Neural progenitor cell (in vitro differentiated cells): ENCODE data around the gene DAGLB. TPM values are rescaled to one million over a fixed set of nuclear protein-coding genes. Genes with fewer than 3 reads are reported as not detected.
"Not testable (repeated sequence)": the region's sequence is repeated elsewhere in the genome, so short reads cannot be mapped to it uniquely, and the experiment has no call there.

Experiments
- DNase-seq: peaks from one replicate; pipeline ENCODE4 v3.0.0-alpha.2; 2016; ENCODE audit warnings: low spot score
- H2AFZ ChIP-seq: fragments of 200-600 bp; sonication (generic); replicated peaks from 2 replicates; pipeline ENCODE4 v1.6.1; 2016; ENCODE audit warnings: antibody characterized with exemption
- H3F3A ChIP-seq: fragments of 200-600 bp; sonication (generic); 2 replicates; pipeline ENCODE4 v1.6.1; 2016; ENCODE audit warnings: antibody characterized with exemption, low read depth
- H3K27ac ChIP-seq: fragments of 200-600 bp; sonication (generic); 2 replicates; pipeline ENCODE4 v1.5.1; 2016; ENCODE audit warnings: mild to moderate bottlenecking
- H3K27me3 ChIP-seq: fragments of 200-600 bp; sonication (generic); 2 replicates; pipeline ENCODE4 v1.6.1; 2016; ENCODE audit warnings: mild to moderate bottlenecking, moderate library complexity
- H3K36me3 ChIP-seq: fragments of 200-600 bp; sonication (generic); 2 replicates; pipeline ENCODE4 v1.5.1; 2016
- H3K4me1 ChIP-seq: fragments of 200-600 bp; sonication (generic); 2 replicates; pipeline ENCODE4 v1.6.1; 2016; ENCODE audit warnings: mixed run types
- H3K4me2 ChIP-seq: fragments of 200-600 bp; sonication (generic); 2 replicates; pipeline ENCODE4 v1.6.1; 2016
- H3K4me3 ChIP-seq: fragments of 200-600 bp; sonication (generic); 2 replicates; pipeline ENCODE4 v1.5.1; 2016
- H3K79me2 ChIP-seq: fragments of 200-600 bp; sonication (generic); 2 replicates; pipeline ENCODE4 v1.6.1; 2016; ENCODE audit warnings: low read depth
- H3K9ac ChIP-seq: fragments of 200-600 bp; sonication (generic); 2 replicates; pipeline ENCODE4 v1.6.1; 2016
- H3K9me3 ChIP-seq: fragments of 200-600 bp; sonication (generic); 2 replicates; pipeline ENCODE4 v1.5.1; 2016; ENCODE audit warnings: low read depth
- H4K20me1 ChIP-seq: fragments of 200-600 bp; sonication (generic); 2 replicates; pipeline ENCODE4 v1.6.1; 2016; ENCODE audit warnings: low read depth
- H3K27ac Mint-ChIP-seq: 3 replicates; pipeline ENCODE4 v1.8.0; 2021; ENCODE audit warnings: mixed read lengths
- H3K27me3 Mint-ChIP-seq: 2 replicates; pipeline ENCODE4 v1.8.0; 2022; ENCODE audit warnings: low read depth, mild to moderate bottlenecking, inconsistent platforms, moderate library complexity, mixed read lengths; ENCODE audit not compliant: insufficient read depth
- H3K36me3 Mint-ChIP-seq: 3 replicates; pipeline ENCODE4 v1.8.0; 2021; ENCODE audit warnings: mixed read lengths
- H3K4me1 Mint-ChIP-seq: 3 replicates; pipeline ENCODE4 v1.8.0; 2021; ENCODE audit warnings: mixed read lengths
- H3K4me3 Mint-ChIP-seq: 3 replicates; pipeline ENCODE4 v1.8.0; 2021; ENCODE audit warnings: mild to moderate bottlenecking, moderate library complexity, mixed read lengths
- H3K9me3 Mint-ChIP-seq: 3 replicates; pipeline ENCODE4 v1.8.0; 2020; ENCODE audit warnings: mixed read lengths
- CTCF ChIP-seq: fragments of 200-600 bp; sonication (generic); IDR thresholded peaks from 2 replicates; pipeline ENCODE4 v1.5.1; 2017; ENCODE audit warnings: antibody characterized with exemption, mild to moderate bottlenecking
- EZH2 ChIP-seq: fragments of 200-600 bp; sonication (generic); IDR thresholded peaks from 2 replicates; pipeline ENCODE4 v1.6.1; 2017; ENCODE audit warnings: antibody characterized with exemption, mild to moderate bottlenecking, moderate library complexity
- EZH2phosphoT487 ChIP-seq: fragments of 200-600 bp; sonication (generic); IDR thresholded peaks from 2 replicates; pipeline ENCODE4 v1.6.1; 2017; ENCODE audit warnings: antibody characterized with exemption
- total RNA-seq: library from RNA; depleted of rRNA; stranded (reverse); fragments of >200 nt; gene quantifications from 2 replicates; pipeline ENCODE4 v1.2.3, GENCODE V29; 2015; ENCODE audit warnings: low replicate concordance

The DAGLB gene
- total RNA-seq, 1 donor from 2014 or later, result 28.0 TPM

- Mint-ChIP-seq H3K4me3 (no peak overlapping the region), H3K9me3 (no peaks in the 10 kb centered on the region), H3K27me3 (peaks cover 2% of the 10 kb centered on the region), H3K4me1 (peaks cover 12% of the 10 kb centered on the region), H3K36me3 (peaks cover 23% of the 10 kb centered on the region), H3K27ac (no peak overlapping the region)
- peaks cover 63% of the 10 kb centered on the region for H4K20me1 ChIP-seq
- peaks cover 9% of the 10 kb centered on the region for H3F3A ChIP-seq
- DNase-seq, result no peak
- no peak overlapping the region for H3K9ac ChIP-seq
- no peak overlapping the region for H3K4me3 ChIP-seq
- peaks cover 49% of the 10 kb centered on the region for H3K79me2 ChIP-seq
- no peaks in the 10 kb centered on the region for H3K9me3 ChIP-seq
- no peak for TF ChIP-seq EZH2phosphoT487
- TF ChIP-seq EZH2, result no peak
- no peak for TF ChIP-seq CTCF
- no peaks in the 10 kb centered on the region for H3K4me1 ChIP-seq
- H3K36me3 ChIP-seq, result no peaks in the 10 kb centered on the region
- no peak overlapping the region for H2AFZ ChIP-seq
- H3K4me2 ChIP-seq, result no peak overlapping the region
- no peaks in the 10 kb centered on the region for H3K27me3 ChIP-seq
- H3K27ac ChIP-seq, result no peak overlapping the region
Observed at GRCh38 chr7:6402041-6402440, 45.7 kb downstream of the DAGLB start.

GRCh38 chr7:6401536-6401935, 46.2 kb downstream of the DAGLB start:
- H3K27ac ChIP-seq, result no peak overlapping the region

GRCh38 chr7:6400243-6401105, 47.3 kb downstream of the DAGLB start:
- H3K9me3 ChIP-seq, H3K27ac ChIP-seq, H3K27ac Mint-ChIP-seq, H3K4me3 ChIP-seq, H3K4me1 ChIP-seq, H3K27me3 ChIP-seq, DNase-seq, H3K9ac ChIP-seq, H2AFZ ChIP-seq, H3K9me3 Mint-ChIP-seq, H3K36me3 ChIP-seq, H3F3A ChIP-seq, H3K4me2 ChIP-seq, H3K27me3 Mint-ChIP-seq, H3K4me3 Mint-ChIP-seq: not testable (repeated sequence)
- Histone ChIP-seq H4K20me1 (peaks cover 71% of the 10 kb centered on the region), H3K79me2 (peaks cover 64% of the 10 kb centered on the region)
- Mint-ChIP-seq H3K4me1 (peaks cover 12% of the 10 kb centered on the region), H3K36me3 (peaks cover 28% of the 10 kb centered on the region)

More at GRCh38 chr7:6401536-6401935, 46.2 kb downstream of the DAGLB start:
- Histone ChIP-seq H3K9me3 (no peaks in the 10 kb centered on the region), H3K4me2 (no peak overlapping the region), H3K36me3 (no peaks in the 10 kb centered on the region), H3K4me3 (no peak overlapping the region), H3F3A (peaks cover 4% of the 10 kb centered on the region), H2AFZ (no peak overlapping the region), H3K9ac (no peak overlapping the region), H4K20me1 (peaks cover 63% of the 10 kb centered on the region), H3K4me1 (no peaks in the 10 kb centered on the region), H3K79me2 (peaks cover 54% of the 10 kb centered on the region), H3K27me3 (no peaks in the 10 kb centered on the region)
- H3K36me3 Mint-ChIP-seq, result peaks cover 23% of the 10 kb centered on the region
- H3K27ac Mint-ChIP-seq, result no peak overlapping the region
- peaks cover 2% of the 10 kb centered on the region for H3K27me3 Mint-ChIP-seq
- H3K4me1 Mint-ChIP-seq, result peaks cover 12% of the 10 kb centered on the region
- no peak for DNase-seq
- no peaks in the 10 kb centered on the region for H3K9me3 Mint-ChIP-seq
- TF ChIP-seq CTCF (no peak), EZH2 (no peak)
- no peak overlapping the region for H3K4me3 Mint-ChIP-seq

- H3K9me3 Mint-ChIP-seq, result no peaks in the 10 kb centered on the region
- no peak overlapping the region for H3K4me3 ChIP-seq
- no peaks in the 10 kb centered on the region for H3K36me3 ChIP-seq
- no peak overlapping the region for H3K9ac ChIP-seq
- TF ChIP-seq CTCF, result no peak
- H3K27me3 ChIP-seq, result no peaks in the 10 kb centered on the region
- no peaks in the 10 kb centered on the region for H3K27me3 Mint-ChIP-seq
- no peaks in the 10 kb centered on the region for H3F3A ChIP-seq
- peaks cover 12% of the 10 kb centered on the region for H3K4me1 Mint-ChIP-seq
- no peak overlapping the region for H3K27ac Mint-ChIP-seq
- H3K4me2 ChIP-seq, result no peak overlapping the region
- H3K79me2 ChIP-seq, result peaks cover 76% of the 10 kb centered on the region
- peaks cover 30% of the 10 kb centered on the region for H3K36me3 Mint-ChIP-seq
- no peaks in the 10 kb centered on the region for H3K4me1 ChIP-seq
- peaks cover 82% of the 10 kb centered on the region for H4K20me1 ChIP-seq
- H2AFZ ChIP-seq, result no peak overlapping the region
- no peak overlapping the region for H3K4me3 Mint-ChIP-seq
- no peak for DNase-seq
- H3K9me3 ChIP-seq, result no peaks in the 10 kb centered on the region
- H3K27ac ChIP-seq, result no peak overlapping the region
Observed at GRCh38 chr7:6399351-6399750, 48.4 kb downstream of the DAGLB start.
